Left lung (tissue), 14 donors: ENCODE measurements around the gene WDFY2. TPM values are rescaled to one million over a fixed set of nuclear protein-coding genes. Genes with fewer than 3 reads are reported as not detected.

ENCODE experiments used
- ATAC-seq: fragments of 200-7000 bp; cut with Tn5 transposase; one replicate; pipeline ENCODE4 v1.9.1; 2020; ENCODE audit warnings: moderate library complexity
- DNase-seq, 4 donors: peaks; one replicate each; pipeline ENCODE4 v3.0.0-alpha.2; 2013 to 2020
- H3K27ac ChIP-seq, 2 donors: fragments of 200-600 bp; sonication (generic) in 1 of 2; one replicate each; pipeline versions ENCODE4 v1.5.0 to v1.8.0; 2020 to 2021
- H3K27me3 ChIP-seq, 2 donors: fragments of 200-600 bp; sonication (generic) in 1 of 2; one replicate each; pipeline versions ENCODE4 v1.5.0 to v1.8.0; 2020 to 2021
- H3K36me3 ChIP-seq, 2 donors: fragments of 200-600 bp; sonication (generic) in 1 of 2; one replicate each; pipeline versions ENCODE4 v1.5.0 to v1.8.0; 2020 to 2021
- H3K4me1 ChIP-seq, 2 donors: fragments of 200-600 bp; one replicate each; pipeline ENCODE4 v1.8.0; 2021
- H3K4me3 ChIP-seq, 2 donors: fragments of 200-600 bp; sonication (generic) in 1 of 2; one replicate each; pipeline versions ENCODE4 v1.5.0 to v1.8.0; 2020 to 2021; ENCODE audit warnings: mild to moderate bottlenecking in 1 of 2
- H3K9me3 ChIP-seq, 2 donors: fragments of 200-600 bp; sonication (generic) in 1 of 2; one replicate each; pipeline versions ENCODE4 v1.5.0 to v1.8.0; 2020 to 2021
- intact Hi-C, 2 donors: fragments of 100-400 bp; cut with DNase I; formaldehyde crosslinking; loops; one replicate each; pipeline versions ENCODE4 v1.11.2 to v1.14.2; 2022
- long read RNA-seq, 12 donors: library from polyadenylated mRNA in 2 of 12; unstranded in 2 of 12; transcript quantifications; one replicate each; pipeline ENCODE4 v2.0.0 and lab custom pipeline, GENCODE V29; 2019 to 2026
- polyA plus RNA-seq, 6 donors: library from polyadenylated mRNA; unstranded; fragments of 120-200 nt; gene quantifications; one replicate each; pipeline ENCODE4 v1.2.1, GENCODE V29; 2013; ENCODE audit not compliant: insufficient read length in 6 of 6
- total RNA-seq, 2 donors: library from RNA; stranded (reverse); fragmentation: NEBNext Ultra II Directional; extraction: Animal tissue kit (Norgen Biotek cat#: 25700); gene quantifications; one replicate each; pipeline ENCODE4 v1.2.1, GENCODE V29; 2021
- TF ChIP-seq, protein P1 (sequence below), 2 donors: fragments of 200-600 bp; sonication (generic) in 1 of 2; IDR thresholded peaks; one replicate each; pipeline versions ENCODE4 v1.5.0 to v1.8.0; 2021; ENCODE audit warnings: antibody characterized with exemption in 2 of 2
- donor health status: DM: no; HTN: yes; CAD: no.
- donor health status: DM: no; HTN: no; CAD: no.

Gene WDFY2, protein sequence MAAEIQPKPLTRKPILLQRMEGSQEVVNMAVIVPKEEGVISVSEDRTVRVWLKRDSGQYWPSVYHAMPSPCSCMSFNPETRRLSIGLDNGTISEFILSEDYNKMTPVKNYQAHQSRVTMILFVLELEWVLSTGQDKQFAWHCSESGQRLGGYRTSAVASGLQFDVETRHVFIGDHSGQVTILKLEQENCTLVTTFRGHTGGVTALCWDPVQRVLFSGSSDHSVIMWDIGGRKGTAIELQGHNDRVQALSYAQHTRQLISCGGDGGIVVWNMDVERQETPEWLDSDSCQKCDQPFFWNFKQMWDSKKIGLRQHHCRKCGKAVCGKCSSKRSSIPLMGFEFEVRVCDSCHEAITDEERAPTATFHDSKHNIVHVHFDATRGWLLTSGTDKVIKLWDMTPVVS
- total RNA-seq (10 to 100 TPM in 1 of 2 donors, 1 to 10 TPM in 1; 9.7 to 15.4 TPM), polyA plus RNA-seq (10 to 100 TPM; 20.9 to 33.3 (median 25.1) TPM)
- long read RNA-seq, donor 1, result 0 reads
- long read RNA-seq, donor 2, full-length matches to known transcripts, result 4 of 4 reads
- long read RNA-seq, donor 2, partial matches to known transcripts, result 0 of 4 reads
- long read RNA-seq, donor 2, other reads (novel, unspliced or antisense), result 0 of 4 reads
- long read RNA-seq, donor 3, full-length matches to known transcripts, result 3 of 3 reads
- long read RNA-seq, donor 3, partial matches to known transcripts, result 0 of 3 reads
- long read RNA-seq, donor 3, other reads (novel, unspliced or antisense), result 0 of 3 reads
- long read RNA-seq, donor 4, full-length matches to known transcripts, result 4 of 6 reads
- long read RNA-seq, donor 4, partial matches to known transcripts, result 2 of 6 reads
- long read RNA-seq, donor 4, other reads (novel, unspliced or antisense), result 0 of 6 reads
- long read RNA-seq, donor 5, full-length matches to known transcripts, result 4 of 4 reads
- long read RNA-seq, donor 5, partial matches to known transcripts, result 0 of 4 reads
- long read RNA-seq, donor 5, other reads (novel, unspliced or antisense), result 0 of 4 reads
- long read RNA-seq, donor 6, full-length matches to known transcripts, result 2 of 2 reads
- long read RNA-seq, donor 6, partial matches to known transcripts, result 0 of 2 reads
- long read RNA-seq, donor 6, other reads (novel, unspliced or antisense), result 0 of 2 reads
- long read RNA-seq, donor 7, full-length matches to known transcripts, result 2 of 2 reads
- long read RNA-seq, donor 7, partial matches to known transcripts, result 0 of 2 reads
- long read RNA-seq, donor 7, other reads (novel, unspliced or antisense), result 0 of 2 reads
- long read RNA-seq, donor 8, full-length matches to known transcripts, result 3 of 3 reads
- long read RNA-seq, donor 8, partial matches to known transcripts, result 0 of 3 reads
- long read RNA-seq, donor 8, other reads (novel, unspliced or antisense), result 0 of 3 reads
- long read RNA-seq, donor 9, result 0 reads
- long read RNA-seq, donor 10, full-length matches to known transcripts, result 8 of 10 reads
- long read RNA-seq, donor 10, partial matches to known transcripts, result 1 of 10 reads
- long read RNA-seq, donor 10, other reads (novel, unspliced or antisense), result 1 of 10 reads
- long read RNA-seq, donor 11, full-length matches to known transcripts, result 1 of 1 reads
- long read RNA-seq, donor 11, partial matches to known transcripts, result 0 of 1 reads
- long read RNA-seq, donor 11, other reads (novel, unspliced or antisense), result 0 of 1 reads
- long read RNA-seq, donor 12, result 0 reads

DNA sequence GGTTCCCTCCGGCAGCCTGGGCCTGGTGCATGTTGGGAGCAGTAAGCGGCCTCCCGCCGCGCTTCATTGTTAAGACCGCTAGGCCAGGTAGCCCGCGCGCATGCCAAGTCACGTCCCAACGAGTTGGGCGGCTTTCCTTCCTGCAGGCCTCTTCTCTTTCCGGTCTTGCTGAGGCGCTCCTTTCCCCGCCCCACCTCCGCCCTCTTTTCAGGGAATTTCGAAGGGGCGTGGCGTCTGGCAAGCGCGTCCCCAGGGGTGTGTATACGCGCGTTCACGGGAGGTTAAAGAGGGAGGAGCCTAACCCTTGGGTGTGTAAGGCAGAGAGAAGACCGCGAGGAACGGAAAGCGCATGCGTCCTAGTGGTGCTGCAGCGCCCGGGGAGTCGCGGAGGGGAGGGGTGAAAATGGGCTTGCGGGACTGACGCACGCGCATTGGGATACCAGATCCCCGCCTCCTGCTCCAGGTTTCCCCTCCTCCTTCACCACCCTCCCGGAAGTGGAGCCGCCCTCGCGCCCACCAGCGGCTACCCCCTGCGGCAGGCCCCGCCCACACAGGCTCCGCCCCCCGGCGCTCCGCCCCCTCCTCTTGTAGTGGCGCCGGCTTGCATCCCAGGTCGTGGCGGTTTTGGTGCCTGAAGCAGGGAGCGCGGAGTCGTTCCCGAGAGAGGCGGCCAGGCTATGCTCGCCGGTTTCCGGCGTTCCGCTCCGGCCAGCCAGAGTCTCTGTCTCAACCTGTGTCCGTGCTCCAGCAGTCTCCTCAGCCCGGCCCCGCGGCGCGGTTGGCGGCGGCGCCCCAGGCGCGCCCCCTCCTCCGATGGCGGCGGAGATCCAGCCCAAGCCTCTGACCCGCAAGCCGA is at the start of gene WDFY2:
Gene WDFY2, plus strand, starts transcription at position 588 of the 856 bp plus-strand sequence. Its CDS starts 226 bp downstream, at position 814.
- no peaks in the 10 kb centered on the region for H3K9me3 ChIP-seq
- peak within 1 kb of the TSS; percentile 97 to 99 for H3K4me3 ChIP-seq
- peak; percentile 100 for DNase-seq
- no peaks in the 10 kb centered on the region for H3K27me3 ChIP-seq
- peaks cover 10 to 42% of the 10 kb centered on the region in 2 donors for H3K4me1 ChIP-seq
- no peaks in the 10 kb centered on the region for H3K36me3 ChIP-seq
- intact Hi-C loops, result loop anchor here in 1 of 2 donors (10.0 kb wide), 2 partner anchors 129 to 211 kb away; partner anchors contain the start of gene INTS6
- peak; percentile 95 for ATAC-seq
- H3K27ac ChIP-seq, result peak within 1 kb of the TSS; percentile 92 to 93
- TF ChIP-seq, protein P1, sequence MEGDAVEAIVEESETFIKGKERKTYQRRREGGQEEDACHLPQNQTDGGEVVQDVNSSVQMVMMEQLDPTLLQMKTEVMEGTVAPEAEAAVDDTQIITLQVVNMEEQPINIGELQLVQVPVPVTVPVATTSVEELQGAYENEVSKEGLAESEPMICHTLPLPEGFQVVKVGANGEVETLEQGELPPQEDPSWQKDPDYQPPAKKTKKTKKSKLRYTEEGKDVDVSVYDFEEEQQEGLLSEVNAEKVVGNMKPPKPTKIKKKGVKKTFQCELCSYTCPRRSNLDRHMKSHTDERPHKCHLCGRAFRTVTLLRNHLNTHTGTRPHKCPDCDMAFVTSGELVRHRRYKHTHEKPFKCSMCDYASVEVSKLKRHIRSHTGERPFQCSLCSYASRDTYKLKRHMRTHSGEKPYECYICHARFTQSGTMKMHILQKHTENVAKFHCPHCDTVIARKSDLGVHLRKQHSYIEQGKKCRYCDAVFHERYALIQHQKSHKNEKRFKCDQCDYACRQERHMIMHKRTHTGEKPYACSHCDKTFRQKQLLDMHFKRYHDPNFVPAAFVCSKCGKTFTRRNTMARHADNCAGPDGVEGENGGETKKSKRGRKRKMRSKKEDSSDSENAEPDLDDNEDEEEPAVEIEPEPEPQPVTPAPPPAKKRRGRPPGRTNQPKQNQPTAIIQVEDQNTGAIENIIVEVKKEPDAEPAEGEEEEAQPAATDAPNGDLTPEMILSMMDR (IDR thresholded peaks at IDR 0.05), result peak in 1 of 2 donors; percentile 46

- no peak for ATAC-seq
Observed at GRCh38 chr13:51538591-51539179, 45.6 kb upstream of the WDFY2 start.

DNA sequence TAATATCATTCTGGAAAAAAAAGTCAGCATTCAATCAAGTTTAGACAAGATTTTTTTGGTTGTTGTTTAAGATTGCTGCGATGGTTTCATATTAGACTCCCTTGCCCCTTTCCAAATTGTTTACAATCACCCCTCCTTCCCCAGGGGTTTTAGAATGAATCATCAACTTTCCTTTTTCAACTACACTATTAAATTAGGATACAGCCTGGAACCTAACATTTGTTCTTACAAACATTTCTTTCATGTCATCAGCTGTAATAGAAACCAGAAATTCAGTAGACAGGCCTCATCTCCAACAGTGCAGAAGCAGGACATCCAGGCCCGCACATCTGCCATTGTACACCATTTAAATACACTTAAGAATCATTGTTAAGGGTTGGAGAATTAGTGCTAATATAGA is 44.4 kb upstream of the WDFY2 start:
- no peak overlapping the region for H3K27ac ChIP-seq
- no peak for ATAC-seq
- intact Hi-C loops, result no loop called here

More at GRCh38 chr13:51538591-51539179, 45.6 kb upstream of the WDFY2 start:
- Histone ChIP-seq H3K36me3 (no peaks in the 10 kb centered on the region), H3K4me1 (peaks cover 5 to 13% of the 10 kb centered on the region in 2 donors), H3K4me3 (no peak overlapping the region), H3K9me3 (no peaks in the 10 kb centered on the region), H3K27me3 (no peaks in the 10 kb centered on the region), H3K27ac (no peak overlapping the region)
- intact Hi-C loops, result no loop called here
- no peak for DNase-seq
- TF ChIP-seq, protein P1 (IDR thresholded peaks at IDR 0.05), result no peak

More for the DNA sequence above, 44.4 kb upstream of the WDFY2 start:
- Histone ChIP-seq H3K36me3 (no peaks in the 10 kb centered on the region), H3K4me1 (peaks cover under 1 to 5% of the 10 kb centered on the region in 2 donors), H3K27me3 (no peaks in the 10 kb centered on the region), H3K9me3 (no peaks in the 10 kb centered on the region), H3K4me3 (no peak overlapping the region)
- DNase-seq, result no peak
- TF ChIP-seq, protein P1 (IDR thresholded peaks at IDR 0.05), result no peak
